HT1080 (cell line): ENCODE data around the gene ADH1A. TPM values are rescaled to one million over a fixed set of nuclear protein-coding genes. Genes with fewer than 3 reads are reported as not detected.
"Not testable (repeated sequence)": the region's sequence is repeated elsewhere in the genome, so short reads cannot be mapped to it uniquely, and the experiment has no call there.

Source experiments
- DNase-seq: peaks from one replicate; pipeline ENCODE4 v3.0.0-alpha.2; 2015; ENCODE audit warnings: low read depth
- total RNA-seq: library from RNA; depleted of rRNA; stranded (reverse); fragments of >200 nt; shearing (Covaris generic); gene quantifications from 2 replicates; pipeline ENCODE4 v1.2.3, GENCODE V29; 2014; rRNA removed

The ADH1A gene
- total RNA-seq, 1 experiment from 2014 or later: not detected

DNA sequence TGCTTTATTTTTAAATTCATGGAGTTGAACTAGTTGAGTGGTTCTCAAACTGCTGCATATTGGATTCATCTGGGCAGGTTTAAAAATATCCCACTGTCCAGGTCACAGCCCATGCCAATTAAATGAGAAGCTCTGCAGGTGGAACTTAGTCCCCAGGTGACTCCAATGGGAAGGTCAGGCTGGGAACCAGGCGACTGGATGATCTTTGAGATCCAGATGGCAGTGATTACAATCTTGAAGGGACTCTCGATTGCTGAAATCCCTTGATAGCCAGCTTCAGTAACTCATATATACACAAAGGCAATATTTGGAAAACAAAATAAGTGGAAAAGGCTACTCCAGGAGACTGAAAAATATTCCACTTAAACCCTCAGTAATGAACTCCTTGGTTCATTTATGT lies 8.1 kb downstream of the ADH1A start:
- no peak for DNase-seq

- no peak for DNase-seq
These were observed 9.5 kb downstream of the ADH1A start for GRCh38 chr4:99281261-99281660.

GRCh38 chr4:99276417-99276816 lies 14.4 kb downstream of the ADH1A start:
- no peak for DNase-seq

- no peak for DNase-seq
These were observed 14.9 kb downstream of the ADH1A start for GRCh38 chr4:99275885-99276284.

DNA sequence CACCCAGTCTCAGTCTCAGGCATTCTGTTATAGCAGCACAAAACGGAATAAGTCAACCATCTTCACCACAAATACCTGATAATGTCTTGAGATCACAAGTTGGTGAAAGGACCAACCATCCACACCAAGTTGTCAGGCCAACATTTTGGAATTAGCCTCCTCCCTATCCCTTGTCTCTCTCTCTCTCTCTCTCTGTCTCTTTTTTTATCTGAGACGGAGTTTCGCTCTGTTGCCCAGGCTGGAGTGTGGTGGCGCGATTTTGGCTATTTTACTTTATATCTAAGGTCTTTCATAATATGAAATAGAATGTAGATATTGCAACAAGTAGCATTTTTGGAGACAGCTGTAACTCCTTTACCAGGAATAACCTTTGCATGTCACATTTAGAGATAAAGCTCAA lies 15.7 kb downstream of the ADH1A start:
- DNase-seq: no peak

DNA sequence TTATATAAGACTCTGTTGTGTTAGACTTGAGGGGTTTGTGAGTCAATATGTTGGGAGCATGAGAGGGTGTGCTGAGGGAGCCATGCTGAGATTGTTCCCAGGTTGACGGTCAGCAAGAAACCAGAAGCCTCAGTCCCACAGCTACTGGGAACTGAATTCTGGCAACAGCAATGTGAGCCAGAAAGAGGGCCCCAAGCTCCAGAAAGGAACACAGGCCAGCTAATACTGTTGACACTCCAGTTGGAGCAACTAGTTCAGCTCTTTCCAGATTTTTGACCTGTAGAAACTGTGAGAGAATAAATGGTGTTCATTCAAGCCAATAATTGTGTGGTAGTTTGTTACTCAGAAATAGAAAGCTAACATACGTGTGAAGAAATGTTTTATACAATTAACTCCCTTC lies 17.1 kb downstream of the ADH1A start:
- no peak for DNase-seq

DNA sequence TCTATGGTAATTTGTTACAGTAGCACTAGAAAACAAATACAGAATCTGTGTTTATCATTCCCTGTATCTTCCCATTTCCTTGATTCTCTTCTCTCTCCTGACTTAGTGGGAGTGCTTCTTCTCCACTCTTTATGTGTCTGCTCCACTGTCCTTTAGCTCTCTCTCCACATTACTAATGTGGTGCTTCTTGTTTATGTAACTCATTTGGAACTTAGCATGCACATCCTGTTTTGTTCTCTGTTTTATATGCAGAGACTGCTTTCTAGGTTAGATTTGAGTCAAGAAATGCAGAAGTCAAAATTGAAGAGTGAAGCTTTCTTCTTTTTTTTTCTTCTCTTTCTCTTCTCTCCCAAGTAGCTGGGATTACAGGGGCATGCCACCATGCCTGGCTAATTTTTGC lies 25.9 kb downstream of the ADH1A start:
- no peak for DNase-seq

DNA sequence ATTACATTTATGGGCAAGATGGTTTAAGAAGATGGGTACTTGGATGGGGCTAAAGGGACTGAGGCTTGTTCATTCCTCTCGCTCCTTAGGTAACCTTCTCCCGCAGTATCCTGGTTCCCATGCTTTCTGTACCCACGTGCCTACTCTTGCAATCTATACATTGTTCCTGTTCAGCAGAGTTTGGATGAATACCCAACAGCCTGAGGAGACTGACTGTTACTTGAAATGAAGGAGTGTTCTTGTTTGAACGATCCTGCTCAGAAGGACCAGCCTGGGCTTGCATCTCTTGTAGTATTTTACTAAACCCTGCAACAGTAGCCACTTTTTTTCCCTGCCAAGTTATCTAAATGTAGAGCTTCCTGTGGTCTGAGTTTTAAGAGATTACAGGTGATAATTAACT lies 38.0 kb downstream of the ADH1A start:
- no peak for DNase-seq

DNA sequence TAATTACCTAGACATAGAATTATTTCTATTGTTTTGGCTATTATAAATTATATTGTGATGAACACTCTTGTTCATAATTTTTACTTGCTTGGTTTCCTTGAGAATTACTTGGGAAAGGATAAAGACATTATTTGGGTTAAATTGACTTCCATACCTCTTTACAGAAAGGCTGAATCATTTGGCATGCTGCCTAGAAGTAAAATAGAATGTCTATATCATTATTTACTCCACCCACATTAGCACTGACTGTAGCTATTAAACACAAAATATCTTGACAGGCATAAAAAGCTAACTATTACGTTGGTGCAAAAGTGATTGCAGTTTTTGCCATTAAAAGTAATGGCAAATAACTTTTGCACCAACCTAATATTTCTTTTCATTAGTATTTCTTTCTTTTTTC lies 42.1 kb downstream of the ADH1A start:
- no peak for DNase-seq

DNA sequence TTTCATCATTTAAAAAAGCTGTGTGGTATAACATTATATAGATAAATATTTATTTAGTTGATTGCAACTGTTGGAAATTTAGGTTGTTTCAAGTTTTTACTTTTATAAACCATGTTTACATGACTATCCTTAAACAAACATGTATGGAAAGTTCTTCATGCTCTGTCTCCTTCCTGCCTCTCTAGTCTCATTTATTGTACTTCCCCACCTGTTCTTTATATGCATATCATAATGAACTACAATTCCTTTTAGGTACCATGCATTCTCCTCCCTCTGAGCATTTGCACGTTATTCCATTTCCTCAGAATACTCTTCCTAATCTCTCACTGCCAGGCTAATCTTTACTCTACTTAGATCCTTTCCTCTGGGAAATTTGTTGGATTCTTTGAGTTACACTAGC lies 54.8 kb downstream of the ADH1A start:
- no peak for DNase-seq

DNA sequence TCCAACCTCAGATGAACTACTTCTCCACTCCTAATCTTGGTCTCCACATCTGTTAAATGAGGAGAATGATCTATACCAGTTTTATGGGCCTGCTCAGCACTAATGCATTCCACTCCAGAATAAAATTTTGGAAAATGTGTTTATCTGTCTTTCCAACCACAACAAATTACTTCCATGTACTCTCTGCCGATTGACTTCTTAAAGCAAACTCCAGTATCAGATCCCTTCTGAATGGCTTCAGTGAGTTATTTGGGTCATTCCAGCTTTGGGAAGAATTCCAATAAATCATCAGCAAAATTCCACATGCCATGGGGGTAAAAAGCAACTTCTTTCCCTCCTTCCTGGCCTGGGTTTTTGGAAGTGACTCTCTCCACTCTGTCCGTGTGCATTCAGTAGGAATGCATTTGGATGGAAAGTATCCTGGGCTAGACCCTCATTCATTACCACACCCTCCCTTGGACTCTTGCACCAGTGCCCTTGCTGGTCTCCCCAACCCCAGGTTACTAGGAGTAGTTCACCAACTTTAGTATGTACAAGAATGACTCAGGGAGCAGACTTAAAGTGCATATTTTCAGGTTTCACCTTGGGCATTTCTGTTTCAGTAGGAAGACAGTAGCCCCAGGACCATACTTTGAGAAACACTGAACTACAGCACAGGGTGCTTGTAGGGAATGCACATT lies 56.3 kb downstream of the ADH1A start:
- no peak for DNase-seq

- DNase-seq: not testable (repeated sequence)
These were observed 57.4 kb downstream of the ADH1A start for GRCh38 chr4:99233397-99233796.

DNA sequence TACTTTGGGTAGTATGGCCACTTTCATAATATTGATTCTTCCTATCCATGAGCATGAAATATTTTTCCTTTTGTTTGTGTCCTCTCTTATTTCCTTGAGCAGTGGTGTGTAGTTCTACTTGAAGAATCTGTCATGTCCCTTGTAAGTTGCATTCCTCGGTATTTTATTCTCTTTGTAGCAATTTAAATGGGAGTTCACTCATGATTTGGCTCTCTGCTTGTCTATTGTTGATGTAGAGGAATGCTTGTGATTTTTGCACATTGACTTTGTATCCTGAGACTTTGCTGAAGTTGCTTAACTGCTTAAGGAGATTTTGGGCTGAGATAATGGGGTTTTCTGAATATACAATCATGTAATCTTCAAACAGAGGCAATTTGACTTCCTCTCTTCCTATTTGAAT lies 62.1 kb downstream of the ADH1A start:
- DNase-seq: not testable (repeated sequence)

- not testable (repeated sequence) for DNase-seq
These were observed 63.1 kb downstream of the ADH1A start for GRCh38 chr4:99227646-99228045.

Other genes starting within 250 kb of the ADH1A start
- gene ADH5, start 202.2 kb downstream of the ADH1A start, total RNA-seq: 145 and 176 TPM in 2 replicates
- gene ADH4, start 146.7 kb downstream of the ADH1A start, total RNA-seq: not detected in 2 replicates
- gene ADH6, start 71.7 kb downstream of the ADH1A start, total RNA-seq: not detected in 2 replicates
- gene ADH1B, start 30.4 kb upstream of the ADH1A start, total RNA-seq: not detected in 2 replicates
- not detected in 2 replicates for gene ADH1C, start 61.8 kb upstream of the ADH1A start, total RNA-seq
- not detected in 2 replicates for gene ADH7, start 144.4 kb upstream of the ADH1A start, total RNA-seq
- gene C4orf17, start 220.0 kb upstream of the ADH1A start, total RNA-seq: not detected in 2 replicates